Adrenal gland (tissue), 12 donors: ENCODE measurements around the gene LRP1. TPM values are rescaled to one million over a fixed set of nuclear protein-coding genes. Genes with fewer than 3 reads are reported as not detected.
A peak's percentile ranks its signal among the peaks of the same experiment; 100 is the strongest.

ENCODE experiments used
- DNase-seq, 7 donors: peaks; one replicate each; pipeline ENCODE4 v3.0.0-alpha.2; 2019 to 2020
- H3K27ac ChIP-seq, 5 donors: fragments of 200-600 bp; sonication (generic) in 4 of 5; 1 replicate in 3 of 5; 2 replicates in 2 of 5; pipeline versions ENCODE4 v1.5.1 to v1.8.0; 2016 to 2020; ENCODE audit warnings: mild to moderate bottlenecking in 1 of 5
- H3K27me3 ChIP-seq: fragments of 200-600 bp; 2 replicates; pipeline ENCODE4 v1.8.0; 2021
- H3K36me3 ChIP-seq, 2 donors: fragments of 200-600 bp; replicated peaks in 1 of 2; 1 replicate in 1 of 2; 2 replicates in 1 of 2; pipeline versions ENCODE4 v1.5.1 to v1.8.0; 2018 to 2022
- H3K4me1 ChIP-seq, 2 donors: fragments of 200-600 bp; replicated peaks in 1 of 2; 1 replicate in 1 of 2; 2 replicates in 1 of 2; pipeline versions ENCODE4 v1.5.1 to v1.8.0; 2018 to 2021
- H3K4me3 ChIP-seq, 4 donors: fragments of 200-600 bp; sonication (generic) in 3 of 4; one replicate each; pipeline ENCODE4 v1.5.1; 2016 to 2018
- H3K9me3 ChIP-seq, 3 donors: fragments of 200-600 bp; sonication (generic) in 1 of 3; replicated peaks in 1 of 3; 1 replicate in 2 of 3; 2 replicates in 1 of 3; pipeline versions ENCODE4 v1.5.1 to v1.8.0; 2016 to 2021
- CTCF ChIP-seq, 6 experiments: fragments of 450-650 bp in 4 of 6; fragments of 200-600 bp in 2 of 6; sonication (generic) in 1 of 6; IDR thresholded peaks; 1 replicate in 5 of 6; 2 replicates in 1 of 6; pipeline versions ENCODE4 v1.5.1 to v1.8.0; 2016 to 2021; ENCODE audit warnings: antibody characterized with exemption in 6 of 6, mild to moderate bottlenecking in 2 of 6, moderate library complexity in 1 of 6
- POLR2A ChIP-seq, 2 donors: fragments of 450-650 bp; IDR thresholded peaks; one replicate each; pipeline ENCODE4 v1.6.1; 2017; ENCODE audit warnings: antibody characterized with exemption in 2 of 2, mild to moderate bottlenecking in 2 of 2, moderate library complexity in 1 of 2
- WGBS, 4 donors: extraction: QIAGEN DNeasy Blood & Tissue Kit in 2 of 4; methylation state at CpG; one replicate each; pipeline versions ENCODE4 v1.1.5 to v1.1.7; 2013 to 2017; 5-methylcytosine and 5-hydroxymethylcytosine counted together
- intact Hi-C, 2 donors: fragments of 100-400 bp; cut with DNase I; formaldehyde crosslinking; loops; one replicate each; pipeline versions ENCODE4 v1.14.1 to v1.15.0; 2022 to 2023
- polyA plus RNA-seq, 3 donors: library from polyadenylated mRNA; stranded (reverse); fragments of 200-250 nt in 2 of 3; fragments of 350-450 nt in 1 of 3; fragmentation: Illumina TruSeq in 1 of 3; extraction: RNeasy Lipid Tissue Mini Kit (QIAGEN cat#74804) in 1 of 3; gene quantifications; one replicate each; pipeline ENCODE4 v1.2.3, GENCODE V29; 2013 to 2014
- total RNA-seq, 9 donors: library from RNA; depleted of rRNA in 4 of 9; stranded (reverse); fragments of >200 nt in 4 of 9; fragments of 120-200 nt in 1 of 9; fragmentation: NEBNext Ultra II Directional in 1 of 9; extraction: Animal tissue kit (Norgen Biotek cat#: 25700) in 1 of 9; gene quantifications; one replicate each; pipeline versions ENCODE4 v1.1.0 to v1.2.4, GENCODE V29; 2013 to 2023
- donor health status: healthy with polysubstance abuse.
- donor health status: Bipolar disorder and iron deficiency.
- donor health status: DM: yes; HTN: yes; CAD: no.
- donor health status: DM: no; HTN: no; CAD: no.
- donor health status: DM: no; HTN: no; CAD: no.
- donor health status: DM: yes; HTN: yes; CAD: no.

LRP1 gene
- total and polyA plus RNA-seq, 12 donors, result 18.4 to 307 (median 138) TPM

GRCh38 chr12:57103856-57104255 is 24.4 kb upstream of the LRP1 start:
- Histone ChIP-seq H3K36me3 (peaks cover 0 to 66% of the 10 kb centered on the region in 2 donors), H3K27me3 (no peaks in the 10 kb centered on the region), H3K4me3 (no peak overlapping the region), H3K9me3 (no peaks in the 10 kb centered on the region), H3K27ac (no peak overlapping the region), H3K4me1 (peaks cover 0 to 24% of the 10 kb centered on the region in 2 donors)
- DNase-seq, result no peak
- 80 to 91% (median 83%) methylated on average over 6 to 7 of the region's 7 CpGs for WGBS, 4 donors
- TF ChIP-seq CTCF (IDR thresholded peaks at IDR 0.05) (no peak), POLR2A (IDR thresholded peaks at IDR 0.05) (no peak)
- intact Hi-C loops, result no loop called here

- TF ChIP-seq POLR2A (IDR thresholded peaks at IDR 0.05) (no peak), CTCF (IDR thresholded peaks at IDR 0.05) (no peak)
- Histone ChIP-seq H3K4me1 (peaks cover 4 to 30% of the 10 kb centered on the region in 2 donors), H3K9me3 (no peaks in the 10 kb centered on the region), H3K4me3 (no peak overlapping the region), H3K27ac (no peak overlapping the region), H3K27me3 (no peaks in the 10 kb centered on the region), H3K36me3 (peaks cover 0 to 60% of the 10 kb centered on the region in 2 donors)
- intact Hi-C loops, result no loop called here
- peak in 1 of 7 donors; percentile 22 for DNase-seq
- WGBS, 4 donors, result 90 to 97% (median 94%) methylated on average over 11 to 12 of the region's 12 CpGs
Measured at GRCh38 chr12:57104292-57104910, 23.9 kb upstream of the LRP1 start.

GRCh38 chr12:57105011-57105753 is 23.1 kb upstream of the LRP1 start:
- no peaks in the 10 kb centered on the region for H3K27me3 ChIP-seq
- no peaks in the 10 kb centered on the region for H3K9me3 ChIP-seq
- WGBS, 4 donors, result 94 to 100% (median 96%) methylated on average over 2 to 14 of the region's 14 CpGs
- intact Hi-C loops, result no loop called here
- TF ChIP-seq CTCF (IDR thresholded peaks at IDR 0.05), result no peak
- TF ChIP-seq POLR2A (IDR thresholded peaks at IDR 0.05), result no peak
- DNase-seq, result peak in 1 of 7 donors; percentile 19
- peaks cover 12 to 37% of the 10 kb centered on the region in 2 donors for H3K4me1 ChIP-seq
- H3K36me3 ChIP-seq, result peaks cover 0 to 52% of the 10 kb centered on the region in 2 donors
- H3K27ac ChIP-seq, result no peak overlapping the region
- no peak overlapping the region for H3K4me3 ChIP-seq

- no peak overlapping the region for H3K27ac ChIP-seq
- intact Hi-C loops, result no loop called here
- TF ChIP-seq CTCF (IDR thresholded peaks at IDR 0.05), result no peak
- no peak for TF ChIP-seq POLR2A (IDR thresholded peaks at IDR 0.05)
- H3K4me3 ChIP-seq, result no peak overlapping the region
- H3K9me3 ChIP-seq, result no peaks in the 10 kb centered on the region
- peaks cover 0 to 50% of the 10 kb centered on the region in 2 donors for H3K36me3 ChIP-seq
- peak in 2 of 7 donors; percentile 6 to 19 for DNase-seq
- H3K27me3 ChIP-seq, result no peaks in the 10 kb centered on the region
- peaks cover 12 to 37% of the 10 kb centered on the region in 2 donors for H3K4me1 ChIP-seq
- WGBS, 4 donors, result 72 to 83% (median 78%) methylated on average over 6 to 9 of the region's 9 CpGs
Measured at GRCh38 chr12:57106021-57106708, 22.1 kb upstream of the LRP1 start.
